Upper lobe of left lung (tissue), 4 donors: Measurements from ENCODE around the gene C11orf16.
"Not testable (repeated sequence)": the region's sequence is repeated elsewhere in the genome, so short reads cannot be mapped to it uniquely, and the experiment has no call there.

Experiments used
- CTCF ChIP-seq, 6 experiments: fragments of 450-650 bp in 4 of 6; fragments of 200-600 bp in 2 of 6; sonication (generic) in 2 of 6; IDR thresholded peaks; one replicate each; pipeline ENCODE4 v1.5.1; 2016 to 2019; ENCODE audit warnings: antibody characterized with exemption in 6 of 6
- EP300 ChIP-seq, 4 donors: sonication (generic); formaldehyde crosslinking; IDR thresholded peaks; one replicate each; pipeline ENCODE4 v1.5.1; 2017; ENCODE audit warnings: antibody characterized with exemption in 4 of 4, control low read depth in 2 of 4

GRCh38 chr11:8891185-8891584, 41.6 kb downstream of the C11orf16 start:
- not testable (repeated sequence) for TF ChIP-seq CTCF, EP300 (IDR thresholded peaks at IDR 0.05)
